H1 (cell line): Measurements from ENCODE around the gene EEF1AKMT3. TPM values are rescaled to one million over a fixed set of nuclear protein-coding genes. Genes with fewer than 3 reads are reported as not detected.

Experiments
- CTCF ChIA-PET: fragments of 300-600 bp; sonication (Branson Sonifier 250); formaldehyde crosslinking; loops from one replicate; lab custom pipeline; 2021; ENCODE audit not compliant: partially characterized antibody; lab: Charles Lee
- POLR2A ChIA-PET: fragments of 300-600 bp; sonication (Branson Sonifier 250); formaldehyde crosslinking; loops from one replicate; lab custom pipeline; 2021; ENCODE audit warnings: inconsistent platforms; ENCODE audit not compliant: partially characterized antibody; lab: Charles Lee
- DNase-seq, 2 experiments: peaks; one replicate each; pipeline versions ENCODE4 v3.0.0 to v3.0.0-alpha.2; 2010 to 2022; ENCODE audit warnings: low spot score in 2 of 2, low read depth in 1 of 2, mixed read lengths in 1 of 2
- FAIRE-seq: peaks from 2 replicates; lab custom pipeline; 2011; peaks lifted over from hg19 to GRCh38; lab: Jason Lieb, UNC
- H2AFZ ChIP-seq: 2 replicates; pipeline ENCODE4 v1.8.1; 2012; ENCODE audit warnings: low read length, inconsistent platforms
- H2AK5ac ChIP-seq: 2 replicates; pipeline ENCODE4 v1.6.1; 2013; ENCODE audit warnings: low read depth, low read length
- H2BK120ac ChIP-seq: replicated peaks from 2 replicates; pipeline ENCODE3; 2013; ENCODE audit warnings: low read depth, low read length, inconsistent platforms
- H2BK12ac ChIP-seq: 2 replicates; pipeline ENCODE4 v1.6.1; 2013; ENCODE audit warnings: low read depth, low read length
- H2BK15ac ChIP-seq: 2 replicates; pipeline ENCODE4 v1.6.1; 2013; ENCODE audit warnings: low read length
- H2BK20ac ChIP-seq: 2 replicates; pipeline ENCODE4 v1.6.1; 2013; ENCODE audit warnings: low read length
- H2BK5ac ChIP-seq: 2 replicates; pipeline ENCODE4 v1.6.1; 2013; ENCODE audit warnings: low read depth, low read length
- H3K14ac ChIP-seq: 2 replicates; pipeline ENCODE4 v1.6.1; 2013; ENCODE audit warnings: inconsistent platforms; ENCODE audit not compliant: insufficient read length
- H3K18ac ChIP-seq: 2 replicates; pipeline ENCODE4 v1.6.1; 2013; ENCODE audit warnings: low read length; ENCODE audit errors: extremely low read depth
- H3K23ac ChIP-seq: 2 replicates; pipeline ENCODE4 v1.6.1; 2013; ENCODE audit warnings: inconsistent platforms; ENCODE audit not compliant: insufficient read length
- H3K23me2 ChIP-seq: 2 replicates; pipeline ENCODE4 v1.6.1; 2013; ENCODE audit warnings: low read depth, low read length
- H3K27ac ChIP-seq: 2 replicates; pipeline ENCODE4 v1.6.1; 2011; ENCODE audit warnings: low read depth, low read length, inconsistent platforms
- H3K27me3 ChIP-seq, 4 experiments: replicated peaks in 1 of 4; 1 replicate in 1 of 4; 2 replicates in 3 of 4; pipeline versions ENCODE4 v1.6.1 to v1.8.1; 2011 to 2013; ENCODE audit warnings: low read length in 3 of 4, mild to moderate bottlenecking in 3 of 4, inconsistent platforms in 2 of 4, mixed read lengths in 2 of 4, moderate library complexity in 1 of 4; ENCODE audit not compliant: control insufficient read depth in 3 of 4, insufficient read depth in 3 of 4; ENCODE audit errors: extremely low read depth in 1 of 4
- H3K36me3 ChIP-seq, 4 experiments: 2 replicates each; pipeline versions ENCODE4 v1.6.1 to v1.8.1; 2011 to 2013; ENCODE audit warnings: mild to moderate bottlenecking in 4 of 4, low read length in 3 of 4, moderate library complexity in 2 of 4, control low read depth in 1 of 4, inconsistent platforms in 1 of 4; ENCODE audit not compliant: insufficient read depth in 4 of 4, control insufficient read depth in 2 of 4
- H3K4ac ChIP-seq: replicated peaks from 2 replicates; pipeline ENCODE3; 2013; ENCODE audit warnings: low read length, low read depth, mixed read lengths, inconsistent platforms; ENCODE audit not compliant: insufficient read length
- H3K4me1 ChIP-seq, 4 experiments: replicated peaks in 1 of 4; 1 replicate in 1 of 4; 2 replicates in 3 of 4; pipeline versions ENCODE4 v1.6.1 to v1.8.1; 2011 to 2013; ENCODE audit warnings: low read length in 3 of 4, inconsistent platforms in 2 of 4, mixed read lengths in 1 of 4; ENCODE audit not compliant: insufficient read depth in 4 of 4, control insufficient read depth in 3 of 4
- H3K4me2 ChIP-seq, 2 experiments: 2 replicates each; pipeline versions ENCODE4 v1.6.1 to v1.8.1; 2011 to 2013; ENCODE audit warnings: low read depth in 2 of 2, low read length in 2 of 2, control low read depth in 1 of 2, inconsistent platforms in 1 of 2, mild to moderate bottlenecking in 1 of 2; ENCODE audit not compliant: insufficient read depth in 1 of 2
- H3K4me3 ChIP-seq, 4 experiments: fragments of 200-600, 300-600 bp in 1 of 4; sonication (generic), shearing (Covaris generic), sonication (Bioruptor Twin) in 1 of 4; 2 replicates each; pipeline versions ENCODE4 v1.5.1 to v1.8.1; 2011 to 2016; ENCODE audit warnings: low read length in 4 of 4, low read depth in 3 of 4, control low read depth in 2 of 4, inconsistent platforms in 2 of 4, mild to moderate bottlenecking in 2 of 4, mixed read lengths in 1 of 4, moderate library complexity in 1 of 4; ENCODE audit not compliant: insufficient read depth in 2 of 4; ENCODE audit errors: extremely low read depth in 1 of 4
- H3K56ac ChIP-seq: replicated peaks from 2 replicates; pipeline ENCODE3; 2013; ENCODE audit warnings: low read depth, mild to moderate bottlenecking, mixed read lengths, low read length, inconsistent platforms; ENCODE audit not compliant: insufficient read length
- H3K79me1 ChIP-seq: 2 replicates; pipeline ENCODE4 v1.6.1; 2013; ENCODE audit warnings: low read depth, low read length, control low read depth
- H3K79me2 ChIP-seq, 2 experiments: 2 replicates each; pipeline versions ENCODE4 v1.6.1 to v1.8.1; 2012 to 2013; ENCODE audit warnings: low read length in 2 of 2, mild to moderate bottlenecking in 2 of 2, inconsistent platforms in 1 of 2; ENCODE audit not compliant: insufficient read depth in 2 of 2, control insufficient read depth in 1 of 2
- H3K9ac ChIP-seq, 4 experiments: replicated peaks in 1 of 4; 1 replicate in 1 of 4; 2 replicates in 3 of 4; pipeline versions ENCODE4 v1.6.1 to v1.8.1; 2011 to 2013; ENCODE audit warnings: low read depth in 3 of 4, low read length in 3 of 4, control low read depth in 2 of 4, mild to moderate bottlenecking in 2 of 4, moderate library complexity in 2 of 4, inconsistent platforms in 1 of 4; ENCODE audit errors: extremely low read depth in 1 of 4
- H3K9me3 ChIP-seq, 2 experiments: 2 replicates each; pipeline versions ENCODE4 v1.6.1 to v1.8.1; 2012 to 2013; ENCODE audit warnings: mild to moderate bottlenecking in 2 of 2, moderate library complexity in 2 of 2, control low read depth in 1 of 2, inconsistent platforms in 1 of 2, low read depth in 1 of 2, low read length in 1 of 2, mixed read lengths in 1 of 2; ENCODE audit not compliant: insufficient read depth in 2 of 2
- H4K20me1 ChIP-seq, 2 experiments: replicated peaks in 1 of 2; 2 replicates each; pipeline versions ENCODE3 to v1.8.1; 2011 to 2013; ENCODE audit warnings: inconsistent platforms in 2 of 2, low read length in 2 of 2, mild to moderate bottlenecking in 1 of 2; ENCODE audit not compliant: insufficient read depth in 2 of 2, control insufficient read depth in 1 of 2
- H4K5ac ChIP-seq: 2 replicates; pipeline ENCODE4 v1.6.1; 2013; ENCODE audit warnings: low read length, low read depth, mixed read lengths, inconsistent platforms; ENCODE audit not compliant: insufficient read length
- H4K8ac ChIP-seq: 2 replicates; pipeline ENCODE4 v1.8.0; 2013; ENCODE audit warnings: mild to moderate bottlenecking, moderate library complexity, low read length, inconsistent platforms; ENCODE audit not compliant: insufficient read depth; ENCODE audit errors: extremely low read depth
- H4K91ac ChIP-seq: replicated peaks from 2 replicates; pipeline ENCODE3; 2013; ENCODE audit warnings: low read length, mixed read lengths, inconsistent platforms; ENCODE audit not compliant: insufficient read length
- HDAC2 ChIP-seq, 2 experiments: fragments of 300-600 bp in 1 of 2; sonication (generic) in 1 of 2; IDR thresholded peaks; 2 replicates each; pipeline ENCODE4 v1.6.1; 2011 to 2012; ENCODE audit warnings: low read depth in 2 of 2, low read length in 2 of 2, mild to moderate bottlenecking in 2 of 2, moderate library complexity in 2 of 2, borderline replicate concordance in 1 of 2, inconsistent platforms in 1 of 2
- PHF8 ChIP-seq: fragments of 200-600 bp; sonication (generic); conservative IDR thresholded peaks from 2 replicates; pipeline ENCODE4 v1.7.1; 2012; ENCODE audit warnings: low read depth, mild to moderate bottlenecking, inconsistent platforms, low read length, moderate library complexity
- POU5F1 ChIP-seq: IDR thresholded peaks from 2 replicates; pipeline ENCODE4 v1.6.1; 2011; ENCODE audit warnings: low read depth, mild to moderate bottlenecking, low read length, moderate library complexity
- RBBP5 ChIP-seq: IDR thresholded peaks from 2 replicates; pipeline ENCODE4 v1.7.1; 2012; ENCODE audit warnings: low read depth, mild to moderate bottlenecking, inconsistent platforms, low read length, moderate library complexity, borderline replicate concordance
- SIRT6 ChIP-seq: IDR thresholded peaks from one replicate; pipeline ENCODE4 v1.7.1; 2012; ENCODE audit warnings: low read length, inconsistent platforms
- SP1 ChIP-seq: IDR thresholded peaks from 2 replicates; pipeline ENCODE4 v1.6.1; 2011; ENCODE audit warnings: low read depth, low read length
- SUZ12 ChIP-seq: fragments of 200-600 bp; sonication (generic); IDR thresholded peaks from 2 replicates; pipeline ENCODE4 v1.6.1; 2012; ENCODE audit warnings: mild to moderate bottlenecking, inconsistent platforms, low read length, moderate library complexity, mixed read lengths
- WGBS, 2 experiments: shearing (Covaris generic) in 1 of 2; methylation state at CpG; one replicate each; pipeline versions ENCODE4 v1.1.6 to v1.1.7; 2013 to 2015; ENCODE audit warnings: low lambda C conversion rate in 2 of 2, mixed read lengths in 2 of 2, inconsistent platforms in 1 of 2, low coverage in 1 of 2, missing lambda C conversion rate in 1 of 2; ENCODE audit not compliant: insufficient replicate concordance in 2 of 2, insufficient coverage in 1 of 2, insufficient read length in 1 of 2; ENCODE audit errors: extremely low coverage in 1 of 2, missing lambda C conversion rate in 1 of 2; 5-methylcytosine and 5-hydroxymethylcytosine counted together
- polyA plus RNA-seq, 7 experiments: library from polyadenylated mRNA; depleted of rRNA in 3 of 7; stranded (reverse) in 5 of 7; unstranded in 2 of 7; fragments of >200 nt in 5 of 7; fragments of 200-250 nt in 2 of 7; gene quantifications; 1 replicate in 5 of 7; 2 replicates in 1 of 7; 4 replicates in 1 of 7; pipeline versions ENCODE4 v1.2.1 to v1.2.3, GENCODE V29; 2011 to 2013; ENCODE audit warnings: missing spikeins in 2 of 7, mixed read lengths in 2 of 7
- total RNA-seq: library from RNA; stranded (reverse); fragmentation: NEBNext Ultra II Directional; extraction: Animal tissue kit (Norgen Biotek cat#: 25700); gene quantifications from 2 replicates; pipeline ENCODE4 v1.2.1, GENCODE V29; 2021
- TF ChIP-seq, protein P1 (sequence below), 3 experiments: IDR thresholded peaks; 1 replicate in 2 of 3; 2 replicates in 1 of 3; pipeline versions ENCODE4 v1.5.1 to v1.6.1; 2011; ENCODE audit warnings: low read length in 3 of 3, mild to moderate bottlenecking in 3 of 3, inconsistent platforms in 2 of 3, low read depth in 1 of 3, moderate library complexity in 1 of 3; ENCODE audit not compliant: insufficient read depth in 1 of 3; ENCODE audit errors: control extremely low read depth in 1 of 3
- TF ChIP-seq, protein P2 (sequence below): IDR thresholded peaks from 2 replicates; pipeline ENCODE4 v1.6.1; 2011; ENCODE audit warnings: low read length, improper control_type of control experiment

Gene EEF1AKMT3
- total and polyA plus RNA-seq, 2 of the 8 experiments (the other 6 are each of a cell fraction or from before 2014, with no cell fraction given), result 3.1 to 4.4 TPM

DNA sequence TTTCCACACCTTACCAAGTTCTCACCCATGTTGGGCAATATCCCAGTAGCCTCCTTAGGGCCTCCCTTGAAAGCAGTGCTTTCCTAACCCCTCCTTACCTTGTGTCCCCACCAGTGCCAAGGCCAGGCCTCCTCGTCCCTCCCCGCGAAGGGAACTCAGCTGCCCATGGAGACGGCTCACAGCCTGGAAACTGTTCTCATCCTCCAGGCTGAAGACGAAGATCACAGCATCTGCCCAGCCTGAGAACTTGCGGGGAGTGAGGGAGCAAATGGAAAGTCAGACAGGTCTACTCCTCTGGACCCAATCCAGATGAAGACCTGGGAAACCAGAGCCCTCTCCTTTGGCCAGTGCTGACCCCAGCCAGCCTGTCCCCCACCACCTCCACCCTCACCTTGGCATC lies 38.5 kb upstream of the EEF1AKMT3 start:
- no peak overlapping the region for H2AFZ ChIP-seq
- H2BK12ac ChIP-seq, result no peak overlapping the region
- CTCF ChIA-PET, result interaction anchor here (0.9 to 11.2 kb wide), 8 partner anchors 8 to 158 kb away, joined by 3 to 149 read pairs (median 8); no protein-coding TSS in a partner anchor
- no peak overlapping the region for H3K4me3 ChIP-seq
- DNase-seq, result no peak
- no peak overlapping the region; the same call in 1 of the 2 replicates for H4K8ac ChIP-seq
- H2BK120ac ChIP-seq, result no peak overlapping the region
- no peak overlapping the region for H2AK5ac ChIP-seq
- no peak overlapping the region for H3K23ac ChIP-seq
- no peak overlapping the region for H2BK15ac ChIP-seq
- no peaks in the 10 kb centered on the region for H3K79me1 ChIP-seq
- H3K14ac ChIP-seq, result no peak overlapping the region
- peaks cover 0 to 17% of the 10 kb centered on the region in 2 experiments for H4K20me1 ChIP-seq
- peaks cover 2% of the 10 kb centered on the region; the same call in 1 of the 2 replicates for H3K23me2 ChIP-seq
- H2BK5ac ChIP-seq, result no peak overlapping the region
- H4K5ac ChIP-seq, result no peak overlapping the region
- H2BK20ac ChIP-seq, result no peak overlapping the region
- POLR2A ChIA-PET, result interaction anchor here (1.4 to 3.4 kb wide), 3 partner anchors 11 to 114 kb away, joined by 4 to 10 read pairs (median 4); partner anchors contain the start of gene TSPAN31
- H3K56ac ChIP-seq, result no peak overlapping the region
- no peak overlapping the region for H3K27ac ChIP-seq
- H3K4ac ChIP-seq, result no peak overlapping the region
- peaks cover 36 to 96% (median 82%) of the 10 kb centered on the region in 4 experiments for H3K27me3 ChIP-seq
- H3K9ac ChIP-seq, result no peak overlapping the region
- peaks cover 6 to 20% (median 10%) of the 10 kb centered on the region in 4 experiments; a peak in 6 of 7 replicates for H3K4me1 ChIP-seq
- H3K79me2 ChIP-seq, result no peaks in the 10 kb centered on the region
- no peak for FAIRE-seq
- WGBS, 2 experiments, result 86% methylated on average over 6 of the region's 6 CpGs; no CpG with 5 or more reads in 1 of the 2 experiments
- H3K4me2 ChIP-seq, result no peak overlapping the region
- H3K18ac ChIP-seq, result no peak overlapping the region
- no peaks in the 10 kb centered on the region; a peak in 1 of 4 replicates for H3K9me3 ChIP-seq
- H3K36me3 ChIP-seq, result peaks cover 0 to 6% (median 0%) of the 10 kb centered on the region in 4 experiments; a peak in 1 of 8 replicates
- no peak overlapping the region for H4K91ac ChIP-seq
- TF ChIP-seq RBBP5 (no peak), SP1 (no peak), POU5F1 (no peak), SUZ12 (no peak), HDAC2 (IDR thresholded peaks at IDR 0.05; ENCODE audit: borderline replicate concordance in 1 of 2, low read depth in 2 of 2, low read length in 2 of 2) (no peak), PHF8 (no peak), SIRT6 (no peak)
- TF ChIP-seq, protein P1, sequence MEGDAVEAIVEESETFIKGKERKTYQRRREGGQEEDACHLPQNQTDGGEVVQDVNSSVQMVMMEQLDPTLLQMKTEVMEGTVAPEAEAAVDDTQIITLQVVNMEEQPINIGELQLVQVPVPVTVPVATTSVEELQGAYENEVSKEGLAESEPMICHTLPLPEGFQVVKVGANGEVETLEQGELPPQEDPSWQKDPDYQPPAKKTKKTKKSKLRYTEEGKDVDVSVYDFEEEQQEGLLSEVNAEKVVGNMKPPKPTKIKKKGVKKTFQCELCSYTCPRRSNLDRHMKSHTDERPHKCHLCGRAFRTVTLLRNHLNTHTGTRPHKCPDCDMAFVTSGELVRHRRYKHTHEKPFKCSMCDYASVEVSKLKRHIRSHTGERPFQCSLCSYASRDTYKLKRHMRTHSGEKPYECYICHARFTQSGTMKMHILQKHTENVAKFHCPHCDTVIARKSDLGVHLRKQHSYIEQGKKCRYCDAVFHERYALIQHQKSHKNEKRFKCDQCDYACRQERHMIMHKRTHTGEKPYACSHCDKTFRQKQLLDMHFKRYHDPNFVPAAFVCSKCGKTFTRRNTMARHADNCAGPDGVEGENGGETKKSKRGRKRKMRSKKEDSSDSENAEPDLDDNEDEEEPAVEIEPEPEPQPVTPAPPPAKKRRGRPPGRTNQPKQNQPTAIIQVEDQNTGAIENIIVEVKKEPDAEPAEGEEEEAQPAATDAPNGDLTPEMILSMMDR (IDR thresholded peaks at IDR 0.05; ENCODE audit: control extremely low read depth in 1 of 3, insufficient read depth in 1 of 3, low read depth in 1 of 3, low read length in 3 of 3), result no peak
- TF ChIP-seq, protein P2, sequence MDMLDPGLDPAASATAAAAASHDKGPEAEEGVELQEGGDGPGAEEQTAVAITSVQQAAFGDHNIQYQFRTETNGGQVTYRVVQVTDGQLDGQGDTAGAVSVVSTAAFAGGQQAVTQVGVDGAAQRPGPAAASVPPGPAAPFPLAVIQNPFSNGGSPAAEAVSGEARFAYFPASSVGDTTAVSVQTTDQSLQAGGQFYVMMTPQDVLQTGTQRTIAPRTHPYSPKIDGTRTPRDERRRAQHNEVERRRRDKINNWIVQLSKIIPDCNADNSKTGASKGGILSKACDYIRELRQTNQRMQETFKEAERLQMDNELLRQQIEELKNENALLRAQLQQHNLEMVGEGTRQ, result no peak
